IPS DF 19.7 (cell line): ENCODE results near the gene IRF3.

Experiments
- DNase-seq: peaks from one replicate; pipeline ENCODE4 v3.0.0-alpha.2; 2013; ENCODE audit warnings: low read depth, low spot score

IRF3 gene, protein sequence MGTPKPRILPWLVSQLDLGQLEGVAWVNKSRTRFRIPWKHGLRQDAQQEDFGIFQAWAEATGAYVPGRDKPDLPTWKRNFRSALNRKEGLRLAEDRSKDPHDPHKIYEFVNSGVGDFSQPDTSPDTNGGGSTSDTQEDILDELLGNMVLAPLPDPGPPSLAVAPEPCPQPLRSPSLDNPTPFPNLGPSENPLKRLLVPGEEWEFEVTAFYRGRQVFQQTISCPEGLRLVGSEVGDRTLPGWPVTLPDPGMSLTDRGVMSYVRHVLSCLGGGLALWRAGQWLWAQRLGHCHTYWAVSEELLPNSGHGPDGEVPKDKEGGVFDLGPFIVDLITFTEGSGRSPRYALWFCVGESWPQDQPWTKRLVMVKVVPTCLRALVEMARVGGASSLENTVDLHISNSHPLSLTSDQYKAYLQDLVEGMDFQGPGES

GRCh38 chr19:49665351-49666119, at the start of gene IRF3, which contains the start of gene BCL2L12:
IRF3 (minus strand) TSS chr19:49665857; CDS start chr19:49664838, 1,019 bp downstream.
BCL2L12 (plus strand) TSS chr19:49665933; CDS start chr19:49666693, 760 bp downstream.
- no peak for DNase-seq

DNA sequence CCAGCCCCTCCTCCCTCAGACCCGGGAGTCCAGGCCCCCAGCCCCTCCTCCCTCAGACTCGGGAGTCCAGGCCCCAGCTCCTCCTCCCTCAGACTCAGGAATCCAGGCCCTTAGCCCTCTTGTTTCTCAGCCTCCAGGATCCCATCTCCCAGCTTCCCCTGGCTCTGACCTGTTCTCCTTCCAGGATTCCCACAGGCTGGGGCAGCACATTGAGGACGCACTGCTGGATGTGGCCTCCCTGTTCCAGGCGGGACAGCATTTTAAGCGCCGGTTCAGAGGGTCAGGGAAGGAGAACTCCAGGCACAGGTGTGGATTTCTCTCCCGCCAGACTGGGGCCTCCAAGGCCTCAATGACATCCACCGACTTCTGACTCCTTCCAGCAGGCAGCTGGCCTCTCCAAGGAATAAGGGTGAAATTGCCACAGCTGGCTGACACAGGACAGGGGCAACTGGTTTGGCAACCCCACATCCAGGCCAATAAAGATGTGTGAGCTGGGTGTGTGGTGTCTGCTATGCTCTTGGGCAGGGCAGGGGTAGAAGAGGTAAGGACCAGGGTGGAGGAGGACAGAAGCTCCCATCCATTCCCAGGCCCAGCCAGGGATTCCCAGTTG, 47.7 kb upstream of the IRF3 start:
- no peak for DNase-seq

- DNase-seq = peak; percentile 35
Measured at GRCh38 chr19:49712397-49712859, 46.8 kb upstream of the IRF3 start.

- DNase-seq = no peak
Measured at GRCh38 chr19:49710372-49710951, 44.8 kb upstream of the IRF3 start.

DNA sequence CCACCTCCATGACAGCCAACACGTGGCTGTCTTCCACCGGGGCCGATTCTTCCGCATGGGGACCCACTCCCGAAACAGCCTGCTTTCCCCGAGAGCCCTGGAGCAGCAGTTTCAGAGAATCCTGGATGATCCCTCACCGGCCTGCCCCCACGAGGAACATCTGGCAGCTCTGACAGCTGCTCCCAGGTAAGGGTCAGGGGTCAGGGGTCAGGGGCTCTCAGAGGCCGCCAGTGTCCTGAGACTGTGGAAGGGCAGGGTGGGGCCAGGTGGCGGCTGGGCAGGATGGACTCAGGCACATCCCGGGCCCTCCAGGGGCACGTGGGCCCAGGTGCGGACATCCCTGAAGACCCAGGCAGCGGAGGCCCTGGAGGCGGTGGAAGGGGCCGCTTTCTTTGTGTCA, 40.3 kb upstream of the IRF3 start:
- DNase-seq = no peak

DNA sequence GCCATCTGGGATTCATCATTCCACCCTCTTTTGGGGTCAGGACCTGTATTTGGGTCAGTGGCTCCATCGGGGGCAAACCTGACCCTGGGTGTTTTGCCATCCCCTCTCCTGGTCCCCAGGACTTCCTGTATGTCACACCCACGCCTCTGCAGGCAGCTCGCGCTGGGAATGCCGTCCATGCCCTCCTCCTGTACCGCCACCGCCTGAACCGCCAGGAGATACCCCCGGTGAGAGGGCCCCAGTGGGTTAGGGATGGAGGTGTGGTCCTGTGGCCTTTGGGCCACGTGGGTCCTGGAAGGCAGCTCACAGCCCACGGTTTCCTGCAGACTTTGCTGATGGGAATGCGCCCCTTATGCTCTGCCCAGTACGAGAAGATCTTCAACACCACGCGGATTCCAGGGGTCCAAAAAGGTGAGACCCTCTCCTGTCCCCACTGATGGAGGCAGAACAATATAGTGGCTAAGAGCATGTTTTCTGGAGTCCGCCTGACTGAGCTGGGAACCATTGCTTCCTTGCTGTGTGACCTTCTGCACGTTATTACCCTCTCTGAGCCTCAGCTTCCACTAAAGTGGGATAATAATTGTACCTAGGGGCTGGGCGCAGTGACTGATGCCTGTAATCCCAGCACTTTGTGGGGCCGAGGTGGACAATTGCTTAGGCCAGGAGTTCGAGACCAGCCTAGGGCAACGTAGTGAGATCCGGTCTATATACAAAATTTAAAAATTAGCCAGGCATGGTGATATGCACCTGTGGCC, 39.4 kb upstream of the IRF3 start:
- no peak for DNase-seq

GRCh38 chr19:49701271-49701786, 35.7 kb upstream of the IRF3 start:
- no peak for DNase-seq

DNA sequence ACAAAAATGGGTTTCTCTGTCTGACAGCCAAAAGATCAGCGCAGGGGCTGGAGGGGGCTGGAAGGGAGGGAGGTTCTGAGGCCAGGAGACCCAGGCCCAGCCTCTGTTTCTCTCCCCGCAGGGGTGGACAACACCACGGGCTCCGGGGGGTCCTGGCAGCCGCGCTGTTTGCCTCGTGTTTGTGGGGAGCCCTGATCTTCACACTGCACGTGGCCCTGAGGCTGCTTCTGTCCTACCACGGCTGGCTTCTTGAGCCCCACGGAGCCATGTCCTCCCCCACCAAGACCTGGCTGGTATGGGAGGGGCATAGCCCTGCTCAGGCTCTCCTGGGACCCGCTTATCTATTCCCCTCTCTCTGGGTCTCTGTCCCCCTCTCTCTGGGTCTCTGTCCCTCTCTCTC, 34.9 kb upstream of the IRF3 start:
- DNase-seq = no peak

- no peak for DNase-seq
Measured at GRCh38 chr19:49699364-49699763, 33.7 kb upstream of the IRF3 start.

GRCh38 chr19:49696865-49697264, 31.2 kb upstream of the IRF3 start:
- DNase-seq = no peak

DNA sequence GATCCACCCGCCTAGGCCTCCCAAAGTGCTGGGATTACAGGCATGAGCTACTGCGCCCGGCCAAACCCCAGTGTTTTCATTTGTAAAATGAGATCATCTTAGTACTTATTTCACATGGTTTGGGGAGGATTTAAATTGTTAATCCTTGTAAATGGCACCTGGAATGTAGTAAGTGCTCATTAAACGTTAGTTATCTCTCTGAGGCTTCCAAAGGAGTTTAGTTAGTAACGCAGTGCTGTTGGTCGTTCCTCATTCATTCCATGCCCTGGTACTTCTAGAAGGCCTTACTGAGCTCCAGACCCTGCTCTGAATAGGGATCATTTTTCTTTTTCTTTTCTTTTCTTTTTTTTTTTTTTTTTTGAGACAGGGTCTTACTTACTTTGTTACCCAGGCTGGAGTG, 30.5 kb upstream of the IRF3 start:
- no peak for DNase-seq

DNA sequence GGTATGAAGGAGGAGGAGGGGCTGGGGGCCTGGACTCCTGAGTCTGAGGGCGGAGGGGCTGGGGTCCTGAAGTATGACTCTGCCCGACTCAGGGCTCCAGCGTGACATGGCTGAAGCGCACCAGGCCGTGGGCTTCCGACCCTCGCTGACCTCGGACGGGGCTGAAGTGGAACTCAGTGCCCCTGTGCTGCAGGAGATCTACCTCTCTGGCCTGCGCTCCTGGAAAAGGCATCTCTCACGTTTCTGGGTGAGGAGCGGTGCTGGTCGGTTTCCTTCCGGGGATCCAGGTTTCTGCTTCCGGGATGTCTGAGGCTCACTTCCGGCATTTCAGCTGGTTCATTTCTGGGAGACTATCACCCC, 26.5 kb upstream of the IRF3 start:
- DNase-seq = no peak

GRCh38 chr19:49691243-49692146, 25.8 kb upstream of the IRF3 start:
- DNase-seq = no peak

DNA sequence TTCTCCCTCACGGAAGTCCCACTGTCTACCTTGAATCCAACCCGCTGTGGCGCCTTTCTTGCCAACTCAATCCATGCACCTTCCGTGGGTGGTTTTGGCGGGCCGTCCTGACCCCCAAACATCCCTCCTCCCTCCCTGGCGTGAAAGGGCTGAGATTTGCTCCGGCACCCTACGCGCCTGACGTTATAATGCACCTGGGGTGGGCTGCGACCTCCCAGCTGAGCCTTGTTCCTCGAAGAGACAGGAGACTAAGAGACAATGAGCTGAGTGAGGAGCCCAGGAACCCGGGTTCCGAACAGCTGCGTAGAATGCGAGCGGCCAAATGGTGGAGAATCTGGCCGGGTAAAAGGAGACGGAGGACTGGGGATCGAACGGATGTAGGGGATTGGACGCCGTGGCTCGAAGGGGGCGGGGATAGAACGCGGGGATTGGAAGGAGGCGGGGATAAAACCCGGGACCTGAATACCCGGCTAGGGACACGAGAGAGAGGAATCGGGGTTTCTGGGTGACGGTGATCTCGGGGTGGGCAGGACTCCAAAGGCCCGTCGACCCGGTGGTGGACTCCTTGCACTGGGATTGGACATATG, 25.1 kb upstream of the IRF3 start, which contains the start of gene CPT1C:
CPT1C (plus strand) TSS at position 461 of the 587 bp plus-strand sequence. CDS start 1,137 bp downstream, outside the sequence.
- DNase-seq = peak; percentile 75

- no peak for DNase-seq
Measured at GRCh38 chr19:49690079-49690655, 24.5 kb upstream of the IRF3 start.

GRCh38 chr19:49689133-49690078, 23.7 kb upstream of the IRF3 start, which contains the start of gene ADM5:
ADM5 (plus strand) TSS chr19:49689594; CDS start chr19:49689838, 244 bp downstream.
- no peak for DNase-seq

DNA sequence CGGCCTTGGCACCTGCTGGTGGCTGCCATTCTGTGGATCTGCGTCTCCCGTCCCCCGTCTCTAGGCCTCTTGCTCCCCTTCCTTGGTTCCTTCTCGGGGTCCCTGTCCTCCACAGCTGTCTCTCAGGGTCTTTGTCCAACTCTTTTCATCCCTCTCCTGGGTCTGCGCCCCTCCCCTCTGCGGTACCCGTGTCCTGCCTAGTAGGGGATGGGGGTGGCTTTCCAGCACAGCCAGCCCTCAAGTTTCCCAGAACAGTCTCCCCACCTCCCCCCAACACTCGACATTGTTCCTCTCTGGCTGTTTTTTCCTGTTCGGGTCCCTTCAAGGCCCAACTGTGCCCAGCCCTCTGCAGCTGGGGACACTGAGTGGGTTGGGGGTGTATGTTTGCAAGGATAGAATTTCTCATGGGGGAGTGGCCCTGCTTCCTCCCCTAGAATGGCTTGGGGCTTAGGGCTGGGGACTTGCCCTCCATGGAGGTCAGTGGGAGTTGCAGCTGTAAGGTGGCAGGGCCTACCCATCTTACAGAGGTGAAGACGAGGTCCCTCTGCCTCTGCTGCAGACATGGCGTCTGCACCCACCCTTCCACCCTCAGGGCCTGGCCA, 23.0 kb upstream of the IRF3 start:
- DNase-seq = no peak
